ENCODE results near the gene TTC34.
A peak's percentile ranks its signal among the peaks of the same experiment; 100 is the strongest.

The TTC34 gene

DNA sequence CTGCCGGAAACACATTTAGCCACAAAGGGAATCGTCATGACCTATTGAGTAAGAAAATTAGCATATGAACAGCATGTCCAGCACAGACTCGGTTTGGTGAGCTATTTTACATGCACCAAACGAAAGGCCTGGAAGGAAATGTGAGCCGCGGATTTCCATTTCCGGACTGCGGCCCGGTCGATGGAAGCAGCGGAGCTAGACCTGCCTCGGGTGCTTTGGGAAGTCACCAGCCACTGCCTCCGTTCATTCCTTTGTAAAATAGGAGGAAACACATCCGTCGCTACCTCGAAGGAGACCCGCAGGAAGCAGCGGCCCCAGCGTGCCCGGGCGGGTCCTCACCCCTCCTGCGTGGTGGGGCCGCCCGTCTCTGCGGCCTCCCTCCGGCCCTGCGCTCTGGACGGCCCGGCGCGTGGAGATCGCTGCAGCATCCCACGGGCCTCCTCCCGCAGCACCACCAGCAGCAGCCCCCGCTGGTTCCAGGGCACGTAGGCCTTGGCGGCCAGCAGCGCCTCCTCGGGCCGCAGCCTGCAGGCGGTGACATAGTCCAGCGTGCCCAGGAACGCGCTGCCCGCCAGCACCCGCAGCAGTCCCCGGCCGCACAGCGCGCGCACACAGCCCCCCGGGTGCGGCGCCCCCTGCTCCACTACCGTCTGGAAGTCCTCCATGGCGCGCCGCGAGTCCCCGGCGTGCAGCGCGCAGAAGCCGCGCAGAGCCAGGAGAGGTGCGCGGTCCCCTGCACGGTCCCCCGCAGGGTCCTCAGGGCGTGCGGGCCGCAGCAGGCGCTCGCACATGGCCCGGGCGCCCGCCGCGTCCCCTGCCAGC is 12.1 kb downstream of the TTC34 start:
- TF ChIP-seq, protein P1, sequence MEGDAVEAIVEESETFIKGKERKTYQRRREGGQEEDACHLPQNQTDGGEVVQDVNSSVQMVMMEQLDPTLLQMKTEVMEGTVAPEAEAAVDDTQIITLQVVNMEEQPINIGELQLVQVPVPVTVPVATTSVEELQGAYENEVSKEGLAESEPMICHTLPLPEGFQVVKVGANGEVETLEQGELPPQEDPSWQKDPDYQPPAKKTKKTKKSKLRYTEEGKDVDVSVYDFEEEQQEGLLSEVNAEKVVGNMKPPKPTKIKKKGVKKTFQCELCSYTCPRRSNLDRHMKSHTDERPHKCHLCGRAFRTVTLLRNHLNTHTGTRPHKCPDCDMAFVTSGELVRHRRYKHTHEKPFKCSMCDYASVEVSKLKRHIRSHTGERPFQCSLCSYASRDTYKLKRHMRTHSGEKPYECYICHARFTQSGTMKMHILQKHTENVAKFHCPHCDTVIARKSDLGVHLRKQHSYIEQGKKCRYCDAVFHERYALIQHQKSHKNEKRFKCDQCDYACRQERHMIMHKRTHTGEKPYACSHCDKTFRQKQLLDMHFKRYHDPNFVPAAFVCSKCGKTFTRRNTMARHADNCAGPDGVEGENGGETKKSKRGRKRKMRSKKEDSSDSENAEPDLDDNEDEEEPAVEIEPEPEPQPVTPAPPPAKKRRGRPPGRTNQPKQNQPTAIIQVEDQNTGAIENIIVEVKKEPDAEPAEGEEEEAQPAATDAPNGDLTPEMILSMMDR (IDR thresholded peaks at IDR 0.05), result no peak
- Histone ChIP-seq H3K27me3 (ENCODE audit: control insufficient read depth, insufficient read depth, low read length) (peaks cover 5% of the 10 kb centered on the region), H3K4me2 (ENCODE audit: low read length) (no peak overlapping the region), H3K4me1 (no peaks in the 10 kb centered on the region), H3K4me3 (ENCODE audit: low read depth, low read length) (no peak overlapping the region), H3K9ac (no peak overlapping the region), H3K9me3 (ENCODE audit: control insufficient read depth, low read length) (no peaks in the 10 kb centered on the region), H2AFZ (no peak overlapping the region), H3K27ac (no peak overlapping the region), H3K36me3 (ENCODE audit: control insufficient read depth, insufficient read depth, low read length) (no peaks in the 10 kb centered on the region), H3K79me2 (no peaks in the 10 kb centered on the region)

DNA sequence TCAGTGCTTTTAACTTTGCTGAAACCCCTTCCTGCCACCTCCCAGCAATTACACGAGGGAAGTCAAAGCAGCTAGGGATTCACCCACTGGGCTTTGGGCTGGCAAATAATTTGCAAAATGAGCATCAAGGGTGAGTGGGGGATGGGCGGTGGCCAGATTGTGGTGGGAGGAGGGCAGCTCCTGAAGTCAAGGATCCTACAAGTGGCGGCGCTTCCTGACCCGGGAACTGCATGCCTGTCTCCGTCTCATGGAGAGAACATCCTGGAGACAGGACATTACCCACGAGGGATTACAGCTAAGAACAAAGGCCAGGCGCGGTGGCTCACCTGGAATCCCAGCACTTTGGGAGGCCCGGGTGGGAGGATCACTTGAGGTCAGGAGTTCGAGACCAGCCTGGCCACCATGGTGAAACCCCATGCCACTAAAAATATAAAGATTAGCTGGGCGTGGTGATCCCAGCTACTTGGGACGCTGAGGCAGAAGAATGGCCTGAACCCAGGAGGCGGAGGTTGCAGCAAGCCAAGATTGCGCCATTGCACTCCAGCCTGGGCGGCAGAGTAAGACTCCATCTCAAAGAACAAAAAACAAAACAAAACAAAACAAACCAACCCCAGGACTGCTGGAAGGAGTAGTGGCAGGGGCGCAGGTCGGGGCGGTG is 12.9 kb downstream of the TTC34 start:
- peaks cover 5% of the 10 kb centered on the region for H3K27me3 ChIP-seq (ENCODE audit: control insufficient read depth, insufficient read depth, low read length)
- H3K4me3 ChIP-seq (ENCODE audit: low read depth, low read length), result no peak overlapping the region
- no peaks in the 10 kb centered on the region for H3K4me1 ChIP-seq
- no peaks in the 10 kb centered on the region for H3K9me3 ChIP-seq (ENCODE audit: control insufficient read depth, low read length)
- no peak overlapping the region for H3K4me2 ChIP-seq (ENCODE audit: low read length)
- no peak overlapping the region for H3K27ac ChIP-seq
- H3K36me3 ChIP-seq (ENCODE audit: control insufficient read depth, insufficient read depth, low read length), result no peaks in the 10 kb centered on the region
- no peaks in the 10 kb centered on the region for H3K79me2 ChIP-seq
- no peak overlapping the region for H2AFZ ChIP-seq
- H3K9ac ChIP-seq, result no peak overlapping the region
- TF ChIP-seq, protein P1 (IDR thresholded peaks at IDR 0.05), result no peak

DNA sequence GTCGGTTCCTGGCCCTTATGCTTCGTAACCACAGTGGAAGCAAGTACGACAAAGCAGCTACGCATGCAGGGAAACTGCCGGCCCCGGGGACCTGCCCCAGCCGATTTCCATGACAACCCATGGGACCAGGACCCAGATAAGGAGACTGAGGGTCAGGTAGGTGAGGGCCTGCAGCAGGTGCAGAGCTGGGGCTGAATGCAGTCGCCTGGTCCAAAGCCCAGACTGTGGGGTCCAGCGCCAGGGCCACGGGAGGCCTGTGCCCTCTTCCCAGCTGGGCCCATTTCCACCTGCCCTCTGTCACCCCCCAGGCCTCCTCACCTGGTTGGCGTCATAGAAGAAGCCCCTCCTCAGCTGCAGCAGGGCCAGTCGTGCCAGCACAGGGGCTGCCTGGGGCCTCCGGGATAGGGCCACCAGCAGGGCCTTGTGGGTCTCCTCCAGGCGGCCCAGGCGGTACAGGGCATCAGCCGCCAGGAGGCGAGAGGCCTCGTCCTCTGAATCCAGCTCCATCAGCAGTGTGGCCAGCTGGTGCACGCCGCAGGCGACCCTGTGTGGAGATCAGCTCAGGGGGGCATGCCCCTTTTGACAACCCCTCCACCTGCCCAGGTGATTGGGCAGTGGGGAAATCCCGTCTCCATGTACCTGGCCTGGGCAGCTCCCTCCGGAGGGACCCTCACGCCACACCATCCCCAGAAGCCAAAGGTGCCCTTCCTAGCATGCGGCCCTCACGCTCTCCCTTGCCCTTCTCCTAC is 14.2 kb downstream of the TTC34 start:
- no peaks in the 10 kb centered on the region for H3K79me2 ChIP-seq
- H3K4me3 ChIP-seq (ENCODE audit: low read depth, low read length), result no peak overlapping the region
- TF ChIP-seq, protein P1 (IDR thresholded peaks at IDR 0.05), result no peak
- no peaks in the 10 kb centered on the region for H3K9me3 ChIP-seq (ENCODE audit: control insufficient read depth, low read length)
- H3K27me3 ChIP-seq (ENCODE audit: control insufficient read depth, insufficient read depth, low read length), result peaks cover 5% of the 10 kb centered on the region
- H3K9ac ChIP-seq, result no peak overlapping the region
- H3K27ac ChIP-seq, result no peak overlapping the region
- no peak overlapping the region for H2AFZ ChIP-seq
- no peaks in the 10 kb centered on the region for H3K36me3 ChIP-seq (ENCODE audit: control insufficient read depth, insufficient read depth, low read length)
- H3K4me2 ChIP-seq (ENCODE audit: low read length), result no peak overlapping the region
- no peaks in the 10 kb centered on the region for H3K4me1 ChIP-seq

DNA sequence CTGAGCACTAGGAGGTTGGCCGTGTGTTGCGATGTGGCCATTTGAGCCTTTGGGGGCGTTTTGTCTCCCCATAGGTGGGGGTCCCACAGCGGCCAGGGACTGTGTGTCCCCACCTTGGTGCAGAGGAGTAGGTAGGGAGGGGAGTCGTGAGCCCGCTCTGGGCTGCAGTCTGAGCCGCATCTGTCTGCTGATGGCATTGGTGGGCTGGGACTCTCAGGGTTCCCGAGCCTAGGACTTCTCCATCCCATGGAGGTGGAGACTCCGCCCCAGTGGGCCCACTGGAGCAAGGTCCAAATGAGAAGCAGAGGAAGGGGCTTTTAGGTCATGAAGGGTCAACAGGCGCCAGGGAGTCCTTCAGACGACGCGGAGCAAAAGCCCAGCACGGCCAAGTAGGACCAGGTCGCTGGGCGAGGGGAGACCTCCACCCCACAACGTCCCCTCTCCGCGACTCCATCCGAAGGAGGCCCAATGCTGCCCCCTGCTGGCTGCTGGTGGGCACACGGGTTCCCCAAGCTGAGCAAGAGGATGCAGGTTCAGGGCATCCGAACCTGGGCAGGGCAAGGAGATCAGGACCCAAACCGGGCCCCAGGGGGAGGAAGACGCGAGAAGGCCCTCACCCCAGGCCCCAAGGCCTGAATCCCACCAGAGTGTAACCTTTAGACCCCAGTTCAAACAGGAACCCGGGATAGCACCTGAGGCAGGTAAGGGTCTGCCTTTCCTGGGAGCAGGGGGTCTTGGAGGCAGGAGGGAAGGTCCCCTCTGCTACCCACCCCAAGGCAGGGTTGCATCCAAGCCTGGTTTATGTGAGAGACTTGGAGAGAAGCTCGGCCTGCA is 14.9 kb downstream of the TTC34 start:
- Histone ChIP-seq H3K9ac (no peak overlapping the region), H3K79me2 (no peaks in the 10 kb centered on the region), H3K27me3 (ENCODE audit: control insufficient read depth, insufficient read depth, low read length) (peaks cover 5% of the 10 kb centered on the region), H3K4me3 (ENCODE audit: low read depth, low read length) (no peak overlapping the region), H2AFZ (no peak overlapping the region), H3K36me3 (ENCODE audit: control insufficient read depth, insufficient read depth, low read length) (no peaks in the 10 kb centered on the region), H3K27ac (no peak overlapping the region), H3K4me1 (no peaks in the 10 kb centered on the region), H3K9me3 (ENCODE audit: control insufficient read depth, low read length) (peaks cover 3% of the 10 kb centered on the region), H3K4me2 (ENCODE audit: low read length) (no peak overlapping the region)
- TF ChIP-seq, protein P1 (IDR thresholded peaks at IDR 0.05), result peak; percentile 21

Measured in parathyroid adenoma (tissue), 2 donors.